ENCODE results near the gene ACKR3.
A peak's percentile ranks its signal among the peaks of the same experiment; 100 is the strongest.

DNA sequence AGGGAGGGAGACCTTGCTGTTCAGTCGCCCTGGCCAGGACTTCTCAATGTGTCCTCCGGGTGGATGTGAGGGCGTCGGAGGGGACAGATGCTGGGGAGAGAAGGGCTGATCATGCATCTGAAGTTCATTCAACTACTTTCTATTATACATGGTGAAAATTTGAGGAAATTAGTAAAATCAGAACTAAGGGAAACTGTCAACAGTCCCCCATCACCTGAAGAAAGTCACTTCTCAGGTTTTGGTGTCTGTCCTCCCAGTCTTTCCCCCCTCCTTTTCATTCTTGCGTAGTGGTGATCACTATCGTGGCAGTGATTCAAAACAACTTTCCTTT lies 17.4 kb upstream of the ACKR3 start:
- TF ChIP-seq, protein P1, sequence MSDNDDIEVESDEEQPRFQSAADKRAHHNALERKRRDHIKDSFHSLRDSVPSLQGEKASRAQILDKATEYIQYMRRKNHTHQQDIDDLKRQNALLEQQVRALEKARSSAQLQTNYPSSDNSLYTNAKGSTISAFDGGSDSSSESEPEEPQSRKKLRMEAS (IDR thresholded peaks at IDR 0.05; ENCODE audit: low read depth, low read length) = no peak
- TF ChIP-seq, protein P2, sequence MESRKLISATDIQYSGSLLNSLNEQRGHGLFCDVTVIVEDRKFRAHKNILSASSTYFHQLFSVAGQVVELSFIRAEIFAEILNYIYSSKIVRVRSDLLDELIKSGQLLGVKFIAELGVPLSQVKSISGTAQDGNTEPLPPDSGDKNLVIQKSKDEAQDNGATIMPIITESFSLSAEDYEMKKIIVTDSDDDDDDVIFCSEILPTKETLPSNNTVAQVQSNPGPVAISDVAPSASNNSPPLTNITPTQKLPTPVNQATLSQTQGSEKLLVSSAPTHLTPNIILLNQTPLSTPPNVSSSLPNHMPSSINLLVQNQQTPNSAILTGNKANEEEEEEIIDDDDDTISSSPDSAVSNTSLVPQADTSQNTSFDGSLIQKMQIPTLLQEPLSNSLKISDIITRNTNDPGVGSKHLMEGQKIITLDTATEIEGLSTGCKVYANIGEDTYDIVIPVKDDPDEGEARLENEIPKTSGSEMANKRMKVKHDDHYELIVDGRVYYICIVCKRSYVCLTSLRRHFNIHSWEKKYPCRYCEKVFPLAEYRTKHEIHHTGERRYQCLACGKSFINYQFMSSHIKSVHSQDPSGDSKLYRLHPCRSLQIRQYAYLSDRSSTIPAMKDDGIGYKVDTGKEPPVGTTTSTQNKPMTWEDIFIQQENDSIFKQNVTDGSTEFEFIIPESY (IDR thresholded peaks at IDR 0.05) = no peak
- TF ChIP-seq, protein P3, sequence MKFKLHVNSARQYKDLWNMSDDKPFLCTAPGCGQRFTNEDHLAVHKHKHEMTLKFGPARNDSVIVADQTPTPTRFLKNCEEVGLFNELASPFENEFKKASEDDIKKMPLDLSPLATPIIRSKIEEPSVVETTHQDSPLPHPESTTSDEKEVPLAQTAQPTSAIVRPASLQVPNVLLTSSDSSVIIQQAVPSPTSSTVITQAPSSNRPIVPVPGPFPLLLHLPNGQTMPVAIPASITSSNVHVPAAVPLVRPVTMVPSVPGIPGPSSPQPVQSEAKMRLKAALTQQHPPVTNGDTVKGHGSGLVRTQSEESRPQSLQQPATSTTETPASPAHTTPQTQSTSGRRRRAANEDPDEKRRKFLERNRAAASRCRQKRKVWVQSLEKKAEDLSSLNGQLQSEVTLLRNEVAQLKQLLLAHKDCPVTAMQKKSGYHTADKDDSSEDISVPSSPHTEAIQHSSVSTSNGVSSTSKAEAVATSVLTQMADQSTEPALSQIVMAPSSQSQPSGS (IDR thresholded peaks at IDR 0.05; ENCODE audit: low read length) = 0 out of 2 replicates have a peak, but pooled peaks have one; percentile 14
- TF ChIP-seq CEBPB (IDR thresholded peaks at IDR 0.05; ENCODE audit: borderline replicate concordance in 1 of 2, low read depth in 2 of 2, low read length in 2 of 2) = peak in 1 of 2 experiments; percentile 11; a peak in 1 of 4 replicates
- TF ChIP-seq NR2F1 (conservative IDR thresholded peaks at IDR 0.05) = no peak
- TF ChIP-seq, protein P4, sequence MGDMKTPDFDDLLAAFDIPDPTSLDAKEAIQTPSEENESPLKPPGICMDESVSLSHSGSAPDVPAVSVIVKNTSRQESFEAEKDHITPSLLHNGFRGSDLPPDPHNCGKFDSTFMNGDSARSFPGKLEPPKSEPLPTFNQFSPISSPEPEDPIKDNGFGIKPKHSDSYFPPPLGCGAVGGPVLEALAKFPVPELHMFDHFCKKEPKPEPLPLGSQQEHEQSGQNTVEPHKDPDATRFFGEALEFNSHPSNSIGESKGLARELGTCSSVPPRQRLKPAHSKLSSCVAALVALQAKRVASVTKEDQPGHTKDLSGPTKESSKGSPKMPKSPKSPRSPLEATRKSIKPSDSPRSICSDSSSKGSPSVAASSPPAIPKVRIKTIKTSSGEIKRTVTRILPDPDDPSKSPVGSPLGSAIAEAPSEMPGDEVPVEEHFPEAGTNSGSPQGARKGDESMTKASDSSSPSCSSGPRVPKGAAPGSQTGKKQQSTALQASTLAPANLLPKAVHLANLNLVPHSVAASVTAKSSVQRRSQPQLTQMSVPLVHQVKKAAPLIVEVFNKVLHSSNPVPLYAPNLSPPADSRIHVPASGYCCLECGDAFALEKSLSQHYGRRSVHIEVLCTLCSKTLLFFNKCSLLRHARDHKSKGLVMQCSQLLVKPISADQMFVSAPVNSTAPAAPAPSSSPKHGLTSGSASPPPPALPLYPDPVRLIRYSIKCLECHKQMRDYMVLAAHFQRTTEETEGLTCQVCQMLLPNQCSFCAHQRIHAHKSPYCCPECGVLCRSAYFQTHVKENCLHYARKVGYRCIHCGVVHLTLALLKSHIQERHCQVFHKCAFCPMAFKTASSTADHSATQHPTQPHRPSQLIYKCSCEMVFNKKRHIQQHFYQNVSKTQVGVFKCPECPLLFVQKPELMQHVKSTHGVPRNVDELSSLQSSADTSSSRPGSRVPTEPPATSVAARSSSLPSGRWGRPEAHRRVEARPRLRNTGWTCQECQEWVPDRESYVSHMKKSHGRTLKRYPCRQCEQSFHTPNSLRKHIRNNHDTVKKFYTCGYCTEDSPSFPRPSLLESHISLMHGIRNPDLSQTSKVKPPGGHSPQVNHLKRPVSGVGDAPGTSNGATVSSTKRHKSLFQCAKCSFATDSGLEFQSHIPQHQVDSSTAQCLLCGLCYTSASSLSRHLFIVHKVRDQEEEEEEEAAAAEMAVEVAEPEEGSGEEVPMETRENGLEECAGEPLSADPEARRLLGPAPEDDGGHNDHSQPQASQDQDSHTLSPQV (IDR thresholded peaks at IDR 0.05) = no peak
